Neural cell (in vitro differentiated cells): Measurements from ENCODE around the gene REG1A. TPM values are rescaled to one million over a fixed set of nuclear protein-coding genes. Genes with fewer than 3 reads are reported as not detected.

Experiments
- H2AFZ ChIP-seq: fragments of 200-600, 300-800 bp; sonication (generic), shearing (Covaris generic); 2 replicates; pipeline ENCODE4 v1.6.0; 2014; ENCODE audit warnings: low read depth, mild to moderate bottlenecking, antibody characterized with exemption, low read length, moderate library complexity
- H3F3A ChIP-seq: fragments of 200-600 bp; shearing (Covaris generic); 2 replicates; pipeline ENCODE4 v1.6.1; 2016; ENCODE audit warnings: mild to moderate bottlenecking, moderate library complexity, mixed read lengths, antibody characterized with exemption, low read length; ENCODE audit not compliant: insufficient read depth, poor library complexity, severe bottlenecking
- H3K27ac ChIP-seq: fragments of 200-600, 300-800 bp; sonication (generic), shearing (Covaris generic); 2 replicates; pipeline ENCODE4 v1.5.1; 2014; ENCODE audit warnings: mild to moderate bottlenecking, low read length, moderate library complexity
- H3K27me3 ChIP-seq: fragments of 300-800, 200-600 bp; sonication (generic), shearing (Covaris generic); 2 replicates; pipeline ENCODE4 v1.6.0; 2014; ENCODE audit warnings: mild to moderate bottlenecking, low read depth, low read length, moderate library complexity; ENCODE audit not compliant: insufficient read depth
- H3K36me3 ChIP-seq: fragments of 300-800, 200-600 bp; sonication (generic), shearing (Covaris generic); 2 replicates; pipeline ENCODE4 v1.5.1; 2014; ENCODE audit warnings: mild to moderate bottlenecking, antibody characterized with exemption, low read length, moderate library complexity; ENCODE audit not compliant: insufficient read depth
- H3K4me2 ChIP-seq: fragments of 300-800, 200-600 bp; sonication (generic), shearing (Covaris generic); 2 replicates; pipeline ENCODE4 v1.6.0; 2014; ENCODE audit warnings: mild to moderate bottlenecking, low read length
- H3K4me3 ChIP-seq: fragments of 300-800, 200-600 bp; sonication (generic), shearing (Covaris generic); 2 replicates; pipeline ENCODE4 v1.5.1; 2014; ENCODE audit warnings: mild to moderate bottlenecking, low read length, moderate library complexity
- H3K79me2 ChIP-seq: fragments of 200-600 bp; shearing (Covaris generic); replicated peaks from 2 replicates; pipeline ENCODE4 v1.6.0; 2014; ENCODE audit warnings: mild to moderate bottlenecking, low read length, moderate library complexity; ENCODE audit not compliant: insufficient read depth
- H3K9ac ChIP-seq: fragments of 300-800, 200-600 bp; sonication (generic), shearing (Covaris generic); 2 replicates; pipeline ENCODE4 v1.6.1; 2016; ENCODE audit warnings: mild to moderate bottlenecking, low read length, mixed read lengths
- H3K9me2 ChIP-seq: fragments of 200-600 bp; shearing (Covaris generic); 2 replicates; pipeline ENCODE4 v1.6.1; 2016; ENCODE audit warnings: mild to moderate bottlenecking, low read length, mixed read lengths; ENCODE audit not compliant: insufficient read depth
- H3K9me3 ChIP-seq: fragments of 200-600, 300-800 bp; sonication (generic), shearing (Covaris generic); 2 replicates; pipeline ENCODE4 v1.6.1; 2016; ENCODE audit warnings: mild to moderate bottlenecking, mixed run types, low read length, moderate library complexity, mixed read lengths
- H4K20me1 ChIP-seq: fragments of 200-600 bp; shearing (Covaris generic); 2 replicates; pipeline ENCODE4 v1.6.1; 2016; ENCODE audit warnings: mild to moderate bottlenecking, mixed run types; ENCODE audit not compliant: insufficient read depth
- EP300 ChIP-seq: fragments of 450-650 bp; conservative IDR thresholded peaks from 2 replicates; pipeline ENCODE4 v1.6.1; 2014; ENCODE audit warnings: antibody characterized with exemption, mild to moderate bottlenecking, moderate library complexity; ENCODE audit not compliant: poor library complexity, severe bottlenecking
- EZH2 ChIP-seq: fragments of 200-600, 300-800 bp; shearing (Covaris generic), sonication (generic); IDR thresholded peaks from 2 replicates; pipeline ENCODE4 v1.6.1; 2014; ENCODE audit warnings: antibody characterized with exemption, low read length, borderline replicate concordance, mild to moderate bottlenecking; ENCODE audit not compliant: insufficient read depth, poor library complexity, severe bottlenecking
- MXI1 ChIP-seq: fragments of 450-650 bp; conservative IDR thresholded peaks from 2 replicates; pipeline ENCODE4 v1.6.1; 2014; ENCODE audit warnings: antibody characterized with exemption, mild to moderate bottlenecking; ENCODE audit not compliant: poor library complexity, severe bottlenecking
- POLR2AphosphoS5 ChIP-seq: IDR thresholded peaks from 2 replicates; pipeline ENCODE4 v1.6.1; 2012
- RAD21 ChIP-seq: fragments of 450-650 bp; conservative IDR thresholded peaks from 2 replicates; pipeline ENCODE4 v1.6.1; 2014; ENCODE audit warnings: antibody characterized with exemption, mild to moderate bottlenecking, moderate library complexity
- SMC3 ChIP-seq: fragments of 450-650 bp; conservative IDR thresholded peaks from 2 replicates; pipeline ENCODE4 v1.6.1; 2014; ENCODE audit warnings: antibody characterized with exemption, mild to moderate bottlenecking, moderate library complexity; ENCODE audit not compliant: poor library complexity
- TAF1 ChIP-seq: IDR thresholded peaks from 2 replicates; pipeline ENCODE4 v1.6.1; 2012; ENCODE audit warnings: low read depth
- polyA plus RNA-seq: library from polyadenylated mRNA; depleted of rRNA; stranded (reverse); fragments of >200 nt; gene quantifications from 2 replicates; pipeline ENCODE4 v1.2.3, GENCODE V29; 2014
- TF ChIP-seq, protein P1 (sequence below): fragments of 450-650 bp; IDR thresholded peaks from 2 replicates; pipeline ENCODE4 v1.5.1; 2014; ENCODE audit warnings: antibody characterized with exemption, mild to moderate bottlenecking, moderate library complexity; ENCODE audit not compliant: poor library complexity, severe bottlenecking
- TF ChIP-seq, protein P2 (sequence below): IDR thresholded peaks from 2 replicates; pipeline ENCODE4 v1.6.1; 2012; ENCODE audit warnings: borderline replicate concordance

REG1A gene
- polyA plus RNA-seq, 1 donor from 2014 or later: not detected

GRCh38 chr2:79162801-79163200 is 42.5 kb downstream of the REG1A start:
- TF ChIP-seq, protein P1, sequence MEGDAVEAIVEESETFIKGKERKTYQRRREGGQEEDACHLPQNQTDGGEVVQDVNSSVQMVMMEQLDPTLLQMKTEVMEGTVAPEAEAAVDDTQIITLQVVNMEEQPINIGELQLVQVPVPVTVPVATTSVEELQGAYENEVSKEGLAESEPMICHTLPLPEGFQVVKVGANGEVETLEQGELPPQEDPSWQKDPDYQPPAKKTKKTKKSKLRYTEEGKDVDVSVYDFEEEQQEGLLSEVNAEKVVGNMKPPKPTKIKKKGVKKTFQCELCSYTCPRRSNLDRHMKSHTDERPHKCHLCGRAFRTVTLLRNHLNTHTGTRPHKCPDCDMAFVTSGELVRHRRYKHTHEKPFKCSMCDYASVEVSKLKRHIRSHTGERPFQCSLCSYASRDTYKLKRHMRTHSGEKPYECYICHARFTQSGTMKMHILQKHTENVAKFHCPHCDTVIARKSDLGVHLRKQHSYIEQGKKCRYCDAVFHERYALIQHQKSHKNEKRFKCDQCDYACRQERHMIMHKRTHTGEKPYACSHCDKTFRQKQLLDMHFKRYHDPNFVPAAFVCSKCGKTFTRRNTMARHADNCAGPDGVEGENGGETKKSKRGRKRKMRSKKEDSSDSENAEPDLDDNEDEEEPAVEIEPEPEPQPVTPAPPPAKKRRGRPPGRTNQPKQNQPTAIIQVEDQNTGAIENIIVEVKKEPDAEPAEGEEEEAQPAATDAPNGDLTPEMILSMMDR: no peak
- TF ChIP-seq POLR2AphosphoS5: no peak
- Histone ChIP-seq H3K27me3 (no peaks in the 10 kb centered on the region), H2AFZ (no peak overlapping the region), H3K9ac (no peak overlapping the region), H3K4me3 (no peak overlapping the region), H3K27ac (no peak overlapping the region), H3K9me2 (no peaks in the 10 kb centered on the region), H4K20me1 (no peaks in the 10 kb centered on the region), H3K4me2 (no peak overlapping the region), H3K36me3 (no peaks in the 10 kb centered on the region), H3F3A (no peaks in the 10 kb centered on the region), H3K9me3 (no peaks in the 10 kb centered on the region), H3K79me2 (no peaks in the 10 kb centered on the region)

DNA sequence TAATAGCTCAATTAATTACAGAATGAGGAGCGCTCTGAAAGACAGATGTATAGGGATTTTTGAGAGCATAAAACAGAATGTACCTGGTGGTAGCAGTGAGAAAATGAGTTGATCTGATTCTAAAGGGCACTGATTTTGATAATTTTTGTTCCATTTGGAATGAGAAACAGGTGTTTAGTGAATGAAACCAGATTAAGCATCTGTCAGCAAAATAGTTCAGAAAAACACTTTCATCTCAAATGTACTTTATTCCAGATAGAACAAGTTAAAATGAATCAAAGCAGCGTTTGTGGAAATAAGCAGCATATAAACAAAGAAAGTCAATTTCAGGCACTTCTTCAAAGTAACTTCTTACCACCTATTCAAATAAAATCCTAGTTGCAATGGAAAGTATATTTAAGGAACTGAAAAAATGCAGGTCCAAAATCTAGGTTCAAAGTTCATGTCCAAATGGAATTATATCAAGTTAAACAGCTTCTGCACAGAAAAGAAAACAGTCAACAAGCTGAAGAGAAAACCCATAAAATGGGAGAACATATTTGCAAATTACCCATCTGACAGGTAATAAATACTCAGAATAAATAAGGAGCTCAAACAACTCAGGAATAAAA is 51.2 kb downstream of the REG1A start:
- no peaks in the 10 kb centered on the region for H3K27me3 ChIP-seq
- H4K20me1 ChIP-seq: no peaks in the 10 kb centered on the region
- H3F3A ChIP-seq: no peaks in the 10 kb centered on the region
- no peak overlapping the region for H3K4me3 ChIP-seq
- no peak overlapping the region for H3K27ac ChIP-seq
- no peak overlapping the region for H3K4me2 ChIP-seq
- H3K9me3 ChIP-seq: no peaks in the 10 kb centered on the region
- H2AFZ ChIP-seq: no peak overlapping the region
- H3K36me3 ChIP-seq: no peaks in the 10 kb centered on the region
- no peaks in the 10 kb centered on the region for H3K79me2 ChIP-seq
- TF ChIP-seq, protein P1: no peak
- TF ChIP-seq, protein P2, sequence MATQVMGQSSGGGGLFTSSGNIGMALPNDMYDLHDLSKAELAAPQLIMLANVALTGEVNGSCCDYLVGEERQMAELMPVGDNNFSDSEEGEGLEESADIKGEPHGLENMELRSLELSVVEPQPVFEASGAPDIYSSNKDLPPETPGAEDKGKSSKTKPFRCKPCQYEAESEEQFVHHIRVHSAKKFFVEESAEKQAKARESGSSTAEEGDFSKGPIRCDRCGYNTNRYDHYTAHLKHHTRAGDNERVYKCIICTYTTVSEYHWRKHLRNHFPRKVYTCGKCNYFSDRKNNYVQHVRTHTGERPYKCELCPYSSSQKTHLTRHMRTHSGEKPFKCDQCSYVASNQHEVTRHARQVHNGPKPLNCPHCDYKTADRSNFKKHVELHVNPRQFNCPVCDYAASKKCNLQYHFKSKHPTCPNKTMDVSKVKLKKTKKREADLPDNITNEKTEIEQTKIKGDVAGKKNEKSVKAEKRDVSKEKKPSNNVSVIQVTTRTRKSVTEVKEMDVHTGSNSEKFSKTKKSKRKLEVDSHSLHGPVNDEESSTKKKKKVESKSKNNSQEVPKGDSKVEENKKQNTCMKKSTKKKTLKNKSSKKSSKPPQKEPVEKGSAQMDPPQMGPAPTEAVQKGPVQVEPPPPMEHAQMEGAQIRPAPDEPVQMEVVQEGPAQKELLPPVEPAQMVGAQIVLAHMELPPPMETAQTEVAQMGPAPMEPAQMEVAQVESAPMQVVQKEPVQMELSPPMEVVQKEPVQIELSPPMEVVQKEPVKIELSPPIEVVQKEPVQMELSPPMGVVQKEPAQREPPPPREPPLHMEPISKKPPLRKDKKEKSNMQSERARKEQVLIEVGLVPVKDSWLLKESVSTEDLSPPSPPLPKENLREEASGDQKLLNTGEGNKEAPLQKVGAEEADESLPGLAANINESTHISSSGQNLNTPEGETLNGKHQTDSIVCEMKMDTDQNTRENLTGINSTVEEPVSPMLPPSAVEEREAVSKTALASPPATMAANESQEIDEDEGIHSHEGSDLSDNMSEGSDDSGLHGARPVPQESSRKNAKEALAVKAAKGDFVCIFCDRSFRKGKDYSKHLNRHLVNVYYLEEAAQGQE: no peak
- TF ChIP-seq RAD21 (no peak), EP300 (no peak), TAF1 (no peak), POLR2AphosphoS5 (no peak), EZH2 (no peak), SMC3 (no peak), MXI1 (no peak)
- no peaks in the 10 kb centered on the region for H3K9me2 ChIP-seq
- no peak overlapping the region for H3K9ac ChIP-seq

Other genes starting within 250 kb of the REG1A start
- not detected in 2 replicates for gene REG3G, start 94.8 kb upstream of the REG1A start, polyA plus RNA-seq
- gene REG1B, start 32.5 kb upstream of the REG1A start, polyA plus RNA-seq: not detected in 2 replicates
- gene REG3A, start 39.3 kb downstream of the REG1A start, polyA plus RNA-seq: not detected in 2 replicates